Cardiac muscle cell (in vitro differentiated cells and primary cell): ENCODE data around the gene GTPBP1. TPM values are rescaled to one million over a fixed set of nuclear protein-coding genes. Genes with fewer than 3 reads are reported as not detected.
A peak's percentile ranks its signal among the peaks of the same experiment; 100 is the strongest.

Source experiments
- DNase-seq, 2 donors: peaks; one replicate each; pipeline versions ENCODE4 v3.0.0 to v3.0.0-alpha.2; 2010 to 2017; ENCODE audit warnings: low read depth in 1 of 2, low spot score in 1 of 2
- H3K27ac ChIP-seq: fragments of 200-600 bp; sonication (generic); 2 replicates; pipeline ENCODE4 v1.5.1; 2016
- H3K27me3 ChIP-seq: fragments of 200-600 bp; sonication (generic); 2 replicates; pipeline ENCODE4 v1.6.0; 2016; ENCODE audit warnings: control low read depth
- H3K36me3 ChIP-seq: fragments of 200-600 bp; sonication (generic); 2 replicates; pipeline ENCODE4 v1.5.1; 2016; ENCODE audit warnings: control low read depth
- H3K4me1 ChIP-seq: fragments of 200-600 bp; sonication (generic); 2 replicates; pipeline ENCODE4 v1.8.1; 2017; ENCODE audit warnings: low read depth, mild to moderate bottlenecking, mixed run types
- H3K4me3 ChIP-seq: fragments of 200-600 bp; sonication (generic); 2 replicates; pipeline ENCODE4 v1.5.1; 2016; ENCODE audit warnings: mild to moderate bottlenecking
- H3K9me3 ChIP-seq: fragments of 200-600 bp; sonication (generic); 2 replicates; pipeline ENCODE4 v1.5.1; 2017; ENCODE audit warnings: low read depth, mild to moderate bottlenecking, control low read depth
- CTCF ChIP-seq: IDR thresholded peaks from 2 replicates; pipeline ENCODE4 v1.5.1; 2012; ENCODE audit warnings: low read depth, mild to moderate bottlenecking, low read length
- polyA plus RNA-seq: library from polyadenylated mRNA; unstranded; fragments of >200 nt; fragmentation: Nextera tagmentation; extraction: Ambion mirVana; gene quantifications from 2 replicates; pipeline ENCODE4 v1.2.1, GENCODE V29; 2016
- total RNA-seq: library from RNA; depleted of rRNA; stranded (reverse); fragments of >200 nt; gene quantifications from 2 replicates; pipeline ENCODE4 v1.2.3, GENCODE V29; 2016

The GTPBP1 gene
- total and polyA plus RNA-seq, 2 experiments from 2014 or later, result 49.8 to 92.2 TPM

- H3K4me1 ChIP-seq, result peaks cover 22% of the 10 kb centered on the region
- no peak for TF ChIP-seq CTCF
- H3K36me3 ChIP-seq, result no peaks in the 10 kb centered on the region
- no peaks in the 10 kb centered on the region for H3K27me3 ChIP-seq
- DNase-seq, result no peak
- peak overlapping the region; percentile 75 for H3K4me3 ChIP-seq
- no peak overlapping the region for H3K27ac ChIP-seq
- no peaks in the 10 kb centered on the region for H3K9me3 ChIP-seq
Observed at GRCh38 chr22:38699143-38699542, 6.6 kb upstream of the GTPBP1 start.

DNA sequence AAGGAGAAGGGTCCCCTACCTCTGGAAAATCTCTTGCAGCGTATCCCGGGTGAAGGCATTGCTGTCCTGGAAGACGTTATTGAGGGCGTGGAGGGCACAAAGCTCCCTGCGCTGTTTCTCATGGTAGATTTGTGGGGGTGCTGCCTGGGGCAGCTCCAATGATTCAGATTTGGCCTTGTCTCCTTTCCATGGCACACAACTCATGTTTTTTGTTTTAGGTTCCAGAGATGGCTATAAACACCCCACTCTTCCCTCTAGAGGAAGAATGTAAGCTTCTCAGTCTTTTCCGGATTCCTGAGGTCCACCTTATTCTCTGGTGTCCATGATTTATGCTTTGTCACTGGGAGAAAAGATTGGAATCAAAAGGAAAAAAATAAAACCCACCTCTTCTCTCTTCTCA lies 6.0 kb upstream of the GTPBP1 start:
- H3K4me1 ChIP-seq, result peaks cover 25% of the 10 kb centered on the region
- TF ChIP-seq CTCF, result no peak
- peak in 1 of 2 donors; percentile 55 for DNase-seq

GRCh38 chr22:38700270-38700788 lies 5.4 kb upstream of the GTPBP1 start:
- Histone ChIP-seq H3K36me3 (no peaks in the 10 kb centered on the region), H3K27ac (peak overlapping the region; percentile 97), H3K4me3 (peak overlapping the region; percentile 75), H3K4me1 (peaks cover 26% of the 10 kb centered on the region), H3K27me3 (no peaks in the 10 kb centered on the region), H3K9me3 (no peaks in the 10 kb centered on the region)
- TF ChIP-seq CTCF, result no peak
- DNase-seq, result peak in 1 of 2 donors; percentile 78

More for the DNA sequence above, 6.0 kb upstream of the GTPBP1 start:
- Histone ChIP-seq H3K9me3 (no peaks in the 10 kb centered on the region), H3K36me3 (no peaks in the 10 kb centered on the region), H3K27me3 (no peaks in the 10 kb centered on the region), H3K4me3 (peak overlapping the region; percentile 75), H3K27ac (peak overlapping the region; percentile 97)

DNA sequence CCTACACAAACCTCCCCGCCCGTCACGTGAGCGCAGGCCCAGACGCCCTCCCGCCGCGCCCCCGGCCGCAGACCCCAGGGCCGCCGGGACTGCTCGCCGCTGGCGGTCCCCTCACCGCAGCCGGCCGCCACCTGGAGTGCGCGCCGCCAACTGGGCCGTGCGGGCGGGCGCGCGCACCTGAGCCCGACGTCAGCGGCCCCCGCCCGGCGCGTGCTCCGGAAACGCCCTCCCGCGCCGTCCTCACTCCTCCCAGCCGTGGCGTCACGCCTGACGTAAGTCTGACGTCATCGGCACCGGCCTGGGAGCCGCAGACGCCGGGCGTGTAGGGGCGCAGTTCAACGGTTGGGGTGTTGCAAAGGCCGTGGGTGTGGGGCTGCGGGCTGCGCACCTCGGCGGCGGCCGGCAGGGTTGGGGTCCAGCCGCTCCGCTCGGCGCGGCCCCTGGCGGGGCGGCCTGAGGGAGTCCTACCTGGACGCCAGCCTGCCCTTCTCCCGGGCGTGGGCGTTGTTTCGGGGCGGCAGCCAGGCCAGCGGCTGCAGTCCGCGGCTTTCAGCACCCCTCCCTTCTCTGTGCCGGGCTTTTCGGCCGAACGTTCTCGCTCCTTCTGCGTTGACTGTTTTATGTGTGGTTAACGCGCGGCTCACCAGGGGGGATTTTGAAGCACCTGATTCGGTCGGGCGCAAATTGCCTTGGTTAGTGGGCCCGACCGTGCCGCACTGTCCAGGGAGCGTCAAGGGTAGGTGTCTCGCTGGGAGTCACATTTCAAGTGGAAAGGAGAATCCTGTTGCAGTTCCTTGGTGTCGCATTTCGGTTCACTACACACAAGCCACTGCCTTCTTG lies 4.7 kb upstream of the GTPBP1 start, which contains the start of gene JOSD1:
TSS of gene JOSD1 (minus strand) at position 155 of the 840 bp plus-strand sequence. CDS start 956 bp downstream, outside the sequence.
- TF ChIP-seq CTCF, result no peak
- H3K36me3 ChIP-seq, result no peaks in the 10 kb centered on the region
- H3K4me1 ChIP-seq, result peaks cover 26% of the 10 kb centered on the region
- DNase-seq, result peak; percentile 94 to 97
- peak within 1 kb of the TSS; percentile 75 for H3K4me3 ChIP-seq
- H3K27me3 ChIP-seq, result no peaks in the 10 kb centered on the region
- peak within 1 kb of the TSS; percentile 97 for H3K27ac ChIP-seq
- no peaks in the 10 kb centered on the region for H3K9me3 ChIP-seq

- no peak for DNase-seq
- no peak for TF ChIP-seq CTCF
- Histone ChIP-seq H3K9me3 (no peaks in the 10 kb centered on the region), H3K4me3 (peak overlapping the region; percentile 6), H3K36me3 (no peaks in the 10 kb centered on the region), H3K27ac (peak overlapping the region; percentile 71), H3K27me3 (no peaks in the 10 kb centered on the region), H3K4me1 (peaks cover 18% of the 10 kb centered on the region)
Observed at GRCh38 chr22:38704654-38705234, 1.0 kb upstream of the GTPBP1 start.
